HEK293 (cell line): ENCODE measurements around the gene DHRS13.

ENCODE experiments used
- CTCF ChIA-PET: fragments of 350-600 bp; formaldehyde crosslinking; extraction: SDS; loops from one replicate; lab custom pipeline; 2021; ENCODE audit warnings: antibody characterized with exemption; lab: Yijun Ruan, JAX
- POLR2A ChIA-PET: fragments of 300-600 bp; formaldehyde crosslinking; extraction: SDS; loops from one replicate; lab custom pipeline; 2020; ENCODE audit warnings: antibody characterized with exemption, inconsistent platforms; lab: Yijun Ruan, JAX
- H3K27ac ChIP-seq: fragments of 200-500 bp; sonication (Bioruptor generic); 2 replicates; pipeline ENCODE4 v1.5.1; 2014; ENCODE audit warnings: low read depth, low read length, control low read depth, inconsistent platforms; ENCODE audit errors: extremely low read depth
- H3K36me3 ChIP-seq, 2 experiments: fragments of 200-500 bp in 1 of 2; sonication (Bioruptor generic) in 1 of 2; 1 replicate in 1 of 2; 2 replicates in 1 of 2; pipeline ENCODE4 v1.5.1; 2014 to 2017; ENCODE audit warnings: inconsistent platforms in 2 of 2, low read length in 2 of 2; ENCODE audit not compliant: control insufficient read depth in 2 of 2, insufficient read depth in 1 of 2
- H3K4me1 ChIP-seq: fragments of 200-500 bp; sonication (Bioruptor generic); 2 replicates; pipeline ENCODE4 v1.5.1; 2014; ENCODE audit warnings: mild to moderate bottlenecking, low read length, inconsistent platforms; ENCODE audit not compliant: control insufficient read depth, insufficient read depth
- H3K4me3 ChIP-seq: 2 replicates; pipeline ENCODE4 v1.5.1; 2011; ENCODE audit warnings: low read depth, mild to moderate bottlenecking, control low read depth, low read length, moderate library complexity
- H3K9me3 ChIP-seq: fragments of 200-500 bp; sonication (Bioruptor generic); 2 replicates; pipeline ENCODE4 v1.5.1; 2014; ENCODE audit warnings: low read depth, low read length, inconsistent platforms; ENCODE audit not compliant: control insufficient read depth, insufficient read depth
- ELK4 ChIP-seq: IDR thresholded peaks from 2 replicates; pipeline ENCODE4 v1.6.1; 2011; ENCODE audit warnings: mild to moderate bottlenecking, low read depth, low read length, borderline replicate concordance
- GLI2 ChIP-seq: fragments of 450-650 bp; formaldehyde crosslinking; IDR thresholded peaks from 2 replicates; pipeline ENCODE4; 2017; ENCODE audit warnings: missing biosample characterization, missing genetic modification characterization, low read depth, borderline replicate concordance
- HOXC10 ChIP-seq: sonication (generic); formaldehyde crosslinking; IDR thresholded peaks from 2 replicates; pipeline ENCODE4 v1.8.1; 2023; ENCODE audit warnings: mild to moderate bottlenecking, missing genetic modification reagents
- KLF1 ChIP-seq: fragments of 450-650 bp; formaldehyde crosslinking; IDR thresholded peaks from 2 replicates; pipeline ENCODE4 v1.5.1; 2016; ENCODE audit warnings: missing biosample characterization, missing genetic modification characterization
- KLF9 ChIP-seq: fragments of 450-650 bp; formaldehyde crosslinking; IDR thresholded peaks from 2 replicates; pipeline ENCODE4 v1.5.1; 2016; ENCODE audit warnings: missing biosample characterization, missing genetic modification characterization, low read depth
- PBX3 ChIP-seq: sonication (generic); formaldehyde crosslinking; IDR thresholded peaks from 2 replicates; pipeline ENCODE4 v1.8.1; 2022; ENCODE audit warnings: mild to moderate bottlenecking, moderate library complexity, missing genetic modification reagents
- REPIN1 ChIP-seq: fragments of 450-650 bp; formaldehyde crosslinking; IDR thresholded peaks from 2 replicates; pipeline ENCODE4 v1.5.1; 2017; ENCODE audit warnings: missing biosample characterization, missing genetic modification characterization, low read depth
- ZBTB11 ChIP-seq: fragments of 450-650 bp; formaldehyde crosslinking; conservative IDR thresholded peaks from 2 replicates; pipeline ENCODE4 v1.5.1; 2016; ENCODE audit warnings: low read depth, missing biosample characterization, missing genetic modification characterization
- ZFP37 ChIP-seq: fragments of 450-650 bp; formaldehyde crosslinking; IDR thresholded peaks from 2 replicates; pipeline ENCODE4 v1.5.1; 2016; ENCODE audit warnings: missing biosample characterization, missing genetic modification characterization
- ZNF114 ChIP-seq: fragments of 450-650 bp; formaldehyde crosslinking; IDR thresholded peaks from 2 replicates; pipeline ENCODE4 v1.5.0; 2017; ENCODE audit warnings: missing biosample characterization, missing genetic modification characterization
- ZNF148 ChIP-seq: fragments of 450-650 bp; formaldehyde crosslinking; IDR thresholded peaks from 2 replicates; pipeline ENCODE4 v1.5.0; 2017; ENCODE audit warnings: missing biosample characterization, missing genetic modification characterization, borderline replicate concordance
- ZNF202 ChIP-seq: fragments of 450-650 bp; formaldehyde crosslinking; IDR thresholded peaks from 2 replicates; pipeline ENCODE4 v1.5.1; 2016; ENCODE audit warnings: missing biosample characterization, missing genetic modification characterization, borderline replicate concordance
- ZNF211 ChIP-seq: fragments of 450-650 bp; formaldehyde crosslinking; IDR thresholded peaks from 2 replicates; pipeline ENCODE4 v1.5.1; 2016; ENCODE audit warnings: low read depth, missing biosample characterization, missing genetic modification characterization
- ZNF214 ChIP-seq: fragments of 450-650 bp; formaldehyde crosslinking; IDR thresholded peaks from 2 replicates; pipeline ENCODE4 v1.5.1; 2017; ENCODE audit warnings: missing biosample characterization, mild to moderate bottlenecking, missing genetic modification characterization, borderline replicate concordance
- ZNF23 ChIP-seq: fragments of 450-650 bp; formaldehyde crosslinking; IDR thresholded peaks from 2 replicates; pipeline ENCODE4 v1.5.1; 2016; ENCODE audit warnings: missing biosample characterization, missing genetic modification characterization, borderline replicate concordance
- ZNF362 ChIP-seq: fragments of 450-650 bp; formaldehyde crosslinking; IDR thresholded peaks from 2 replicates; pipeline ENCODE4 v1.5.1; 2016; ENCODE audit warnings: missing biosample characterization, missing genetic modification characterization
- ZNF404 ChIP-seq: fragments of 450-650 bp; formaldehyde crosslinking; IDR thresholded peaks from 2 replicates; pipeline ENCODE4 v1.5.1; 2017; ENCODE audit warnings: missing biosample characterization, missing genetic modification characterization
- ZNF561 ChIP-seq: fragments of 450-650 bp; IDR thresholded peaks from 2 replicates; pipeline ENCODE4 v1.5.1; 2018; ENCODE audit warnings: missing biosample characterization, missing genetic modification characterization, borderline replicate concordance
- ZNF580 ChIP-seq: fragments of 450-650 bp; formaldehyde crosslinking; IDR thresholded peaks from 2 replicates; pipeline ENCODE4 v1.5.1; 2016; ENCODE audit warnings: missing biosample characterization, missing genetic modification characterization
- ZNF596 ChIP-seq: fragments of 450-650 bp; IDR thresholded peaks from 2 replicates; pipeline ENCODE4 v1.5.0; 2018; ENCODE audit warnings: missing biosample characterization, mild to moderate bottlenecking, missing genetic modification characterization, moderate library complexity
- ZNF677 ChIP-seq: fragments of 450-650 bp; IDR thresholded peaks from 2 replicates; pipeline ENCODE4 v1.5.0; 2018; ENCODE audit warnings: missing biosample characterization, mild to moderate bottlenecking, missing genetic modification characterization, moderate library complexity
- ZNF791 ChIP-seq: fragments of 450-650 bp; formaldehyde crosslinking; IDR thresholded peaks from 2 replicates; pipeline ENCODE4 v1.5.1; 2016; ENCODE audit warnings: missing biosample characterization, missing genetic modification characterization
- ZSCAN16 ChIP-seq: fragments of 450-650 bp; formaldehyde crosslinking; IDR thresholded peaks from 2 replicates; pipeline ENCODE4 v1.5.1; 2016; ENCODE audit warnings: missing biosample characterization, missing genetic modification characterization
- ZSCAN18 ChIP-seq: fragments of 450-650 bp; formaldehyde crosslinking; IDR thresholded peaks from 2 replicates; pipeline ENCODE4 v1.5.1; 2016; ENCODE audit warnings: missing biosample characterization, missing genetic modification characterization

Gene DHRS13

GRCh38 chr17:28944343-28944742 lies 41.5 kb upstream of the DHRS13 start:
- CTCF ChIA-PET = interaction anchor here (0.6 to 1.3 kb wide), 6 partner anchors 9 to 37 kb away, joined by 3 to 5 read pairs (median 4); no protein-coding TSS in a partner anchor

GRCh38 chr17:28942925-28943324 lies 40.0 kb upstream of the DHRS13 start:
- Histone ChIP-seq H3K4me3 (no peak overlapping the region), H3K4me1 (peaks cover 37% of the 10 kb centered on the region)
- CTCF ChIA-PET = interaction anchor here (1.1 to 1.3 kb wide), 4 partner anchors 10 to 216 kb away, joined by 3 to 6 read pairs (median 4); no protein-coding TSS in a partner anchor
- no peak for TF ChIP-seq ZNF362
- TF ChIP-seq ZNF23 = no peak
- TF ChIP-seq GLI2 (tag by site-specific recombination) = no peak
- TF ChIP-seq ELK4 = no peak
- no peak for TF ChIP-seq ZNF404 (tag by site-specific recombination)
- TF ChIP-seq ZNF791 (tag by site-specific recombination) = no peak
- no peak for TF ChIP-seq ZNF114 (tag by site-specific recombination)
- no peak for TF ChIP-seq ZNF202 (tag by site-specific recombination)
- no peak for TF ChIP-seq PBX3
- no peak for TF ChIP-seq ZNF596 (tag by site-specific recombination)
- no peak for TF ChIP-seq ZFP37 (tag by site-specific recombination)
- TF ChIP-seq ZBTB11 (tag by site-specific recombination) = no peak
- no peak for TF ChIP-seq KLF1 (tag by site-specific recombination)
- TF ChIP-seq ZSCAN16 (tag by site-specific recombination) = no peak
- TF ChIP-seq ZNF148 (tag by site-specific recombination) = no peak
- no peak for TF ChIP-seq ZNF561 (tag by site-specific recombination)
- no peak for TF ChIP-seq KLF9
- no peak for TF ChIP-seq REPIN1

More at GRCh38 chr17:28944343-28944742, 41.5 kb upstream of the DHRS13 start:
- no peaks in the 10 kb centered on the region for H3K9me3 ChIP-seq
- no peak overlapping the region for H3K4me3 ChIP-seq
- peaks cover 38 to 51% of the 10 kb centered on the region in 2 experiments for H3K36me3 ChIP-seq
- peaks cover 38% of the 10 kb centered on the region for H3K4me1 ChIP-seq
- TF ChIP-seq HOXC10 = no peak
- no peak for TF ChIP-seq ZNF214 (tag by site-specific recombination)
- no peak for TF ChIP-seq ZNF580 (tag by site-specific recombination)
- no peak for TF ChIP-seq ZNF677
- no peak for TF ChIP-seq ZNF23
- no peak for TF ChIP-seq ZSCAN18 (tag by site-specific recombination)
- TF ChIP-seq ZNF211 = no peak
- TF ChIP-seq, all 188 proteins: peak for 0
- POLR2A ChIA-PET = no interaction called here
- no peak overlapping the region for H3K27ac ChIP-seq

More at GRCh38 chr17:28942925-28943324, 40.0 kb upstream of the DHRS13 start:
- peaks cover 38 to 48% of the 10 kb centered on the region in 2 experiments for H3K36me3 ChIP-seq
- POLR2A ChIA-PET = no interaction called here
- no peaks in the 10 kb centered on the region for H3K9me3 ChIP-seq
- H3K27ac ChIP-seq = no peak overlapping the region
